ENCODE measurements around the gene SCAF8.

The SCAF8 gene

GRCh38 chr6:154874773-154875592 lies 141.8 kb downstream of the SCAF8 start:
- H3K27ac ChIP-seq (ENCODE audit: low read length), result no peak overlapping the region
- no peaks in the 10 kb centered on the region for H4K20me1 ChIP-seq (ENCODE audit: insufficient read depth, low read length)
- no peak overlapping the region for H3K4me2 ChIP-seq (ENCODE audit: low read depth, low read length)
- H3K79me2 ChIP-seq (ENCODE audit: low read length), result no peaks in the 10 kb centered on the region
- H3K9me3 ChIP-seq (replicated peaks; ENCODE audit: insufficient read depth, low read length), result no peaks in the 10 kb centered on the region
- H3K36me3 ChIP-seq (replicated peaks; ENCODE audit: insufficient read depth, low read length), result no peaks in the 10 kb centered on the region
- no peak for DNase-seq
- no peaks in the 10 kb centered on the region for H3K9me2 ChIP-seq (replicated peaks; ENCODE audit: insufficient read depth, low read length)
- no peaks in the 10 kb centered on the region for H3K27me3 ChIP-seq (replicated peaks; ENCODE audit: insufficient read depth, low read length)
- H3K4me3 ChIP-seq (ENCODE audit: low read length), result no peak overlapping the region
- no peaks in the 10 kb centered on the region for H3F3A ChIP-seq (ENCODE audit: insufficient read depth, low read length)
- H2AFZ ChIP-seq (ENCODE audit: low read length), result no peak overlapping the region
- H3K4me1 ChIP-seq (ENCODE audit: low read length), result no peaks in the 10 kb centered on the region
- TF ChIP-seq EZH2phosphoT487 (IDR thresholded peaks at IDR 0.05; ENCODE audit: low read length) (no peak), EZH2 (optimal IDR thresholded peaks at IDR 0.05; ENCODE audit: low read depth, low read length) (no peak), CTCF (IDR thresholded peaks at IDR 0.05; ENCODE audit: low read length) (no peak)
- H3K9ac ChIP-seq (ENCODE audit: low read length), result no peak overlapping the region

- Histone ChIP-seq H3K27me3 (replicated peaks; ENCODE audit: insufficient read depth, low read length) (no peaks in the 10 kb centered on the region), H2AFZ (ENCODE audit: low read length) (no peak overlapping the region), H3K4me2 (ENCODE audit: low read depth, low read length) (no peak overlapping the region), H3K4me3 (ENCODE audit: low read length) (no peak overlapping the region), H3K4me1 (ENCODE audit: low read length) (no peaks in the 10 kb centered on the region), H3K9me2 (replicated peaks; ENCODE audit: insufficient read depth, low read length) (no peaks in the 10 kb centered on the region), H3K36me3 (replicated peaks; ENCODE audit: insufficient read depth, low read length) (no peaks in the 10 kb centered on the region), H3K9ac (ENCODE audit: low read length) (no peak overlapping the region), H3K79me2 (ENCODE audit: low read length) (no peaks in the 10 kb centered on the region), H3K27ac (ENCODE audit: low read length) (no peak overlapping the region), H4K20me1 (ENCODE audit: insufficient read depth, low read length) (no peaks in the 10 kb centered on the region), H3F3A (ENCODE audit: insufficient read depth, low read length) (no peaks in the 10 kb centered on the region), H3K9me3 (replicated peaks; ENCODE audit: insufficient read depth, low read length) (no peaks in the 10 kb centered on the region)
- no peak for DNase-seq
- TF ChIP-seq CTCF (IDR thresholded peaks at IDR 0.05; ENCODE audit: low read length), result no peak
- TF ChIP-seq EZH2 (optimal IDR thresholded peaks at IDR 0.05; ENCODE audit: low read depth, low read length), result no peak
- TF ChIP-seq EZH2phosphoT487 (IDR thresholded peaks at IDR 0.05; ENCODE audit: low read length), result no peak
Observed at GRCh38 chr6:154876486-154877280, 143.5 kb downstream of the SCAF8 start.

GRCh38 chr6:154878871-154879491 lies 145.8 kb downstream of the SCAF8 start:
- Histone ChIP-seq H2AFZ (ENCODE audit: low read length) (no peak overlapping the region), H3K9me3 (replicated peaks; ENCODE audit: insufficient read depth, low read length) (no peaks in the 10 kb centered on the region), H3K9me2 (replicated peaks; ENCODE audit: insufficient read depth, low read length) (no peaks in the 10 kb centered on the region), H3K4me2 (ENCODE audit: low read depth, low read length) (no peak overlapping the region), H3F3A (ENCODE audit: insufficient read depth, low read length) (no peaks in the 10 kb centered on the region), H3K79me2 (ENCODE audit: low read length) (no peaks in the 10 kb centered on the region), H3K36me3 (replicated peaks; ENCODE audit: insufficient read depth, low read length) (no peaks in the 10 kb centered on the region), H3K27me3 (replicated peaks; ENCODE audit: insufficient read depth, low read length) (no peaks in the 10 kb centered on the region), H3K9ac (ENCODE audit: low read length) (no peak overlapping the region), H3K27ac (ENCODE audit: low read length) (no peak overlapping the region), H3K4me3 (ENCODE audit: low read length) (no peak overlapping the region), H3K4me1 (ENCODE audit: low read length) (no peaks in the 10 kb centered on the region), H4K20me1 (ENCODE audit: insufficient read depth, low read length) (no peaks in the 10 kb centered on the region)
- no peak for DNase-seq
- TF ChIP-seq CTCF (IDR thresholded peaks at IDR 0.05; ENCODE audit: low read length), result no peak
- TF ChIP-seq EZH2phosphoT487 (IDR thresholded peaks at IDR 0.05; ENCODE audit: low read length), result no peak
- no peak for TF ChIP-seq EZH2 (optimal IDR thresholded peaks at IDR 0.05; ENCODE audit: low read depth, low read length)

Measured in MM.1S (cell line).